Activated CD4-positive, alpha-beta T cell treated with anti-CD3 and anti-CD28 coated beads, Interleukin-2, Interleukin-6, amounts not matched to agents 100 ng/mL and 50 ng/mL, durations not matched to agents 16 hours and 8 hours (primary cell): ENCODE data around the gene GMDS.
"Not testable (repeated sequence)": the region's sequence is repeated elsewhere in the genome, so short reads cannot be mapped to it uniquely, and the experiment has no call there.

Experiments
- DNase-seq: peaks from one replicate; pipeline ENCODE4 v3.0.0-alpha.2; 2020

Gene GMDS

GRCh38 chr6:1850121-1850839 is 395.1 kb downstream of the GMDS start:
- DNase-seq: no peak

GRCh38 chr6:1849691-1850090 is 395.7 kb downstream of the GMDS start:
- DNase-seq: no peak

DNA sequence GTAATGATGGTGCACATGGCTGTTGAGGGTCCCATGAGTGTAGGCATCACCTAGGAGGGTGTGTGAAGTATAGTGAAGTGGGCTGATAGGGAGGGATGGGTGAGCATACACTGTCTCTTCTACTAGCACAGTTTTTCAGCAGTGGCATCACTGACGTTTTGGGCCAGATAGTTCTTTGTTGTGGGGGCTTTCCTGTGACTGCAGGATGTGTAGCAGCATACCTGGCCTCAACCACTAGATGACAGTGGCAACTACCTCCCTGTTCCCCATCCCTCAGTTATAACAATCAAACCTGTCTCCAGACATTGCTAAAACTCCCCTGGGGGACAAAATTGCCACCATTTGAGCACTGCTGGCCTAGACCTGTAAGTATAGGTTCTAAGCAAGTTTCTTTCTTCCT is 396.7 kb downstream of the GMDS start:
- DNase-seq: no peak

- DNase-seq: no peak
Measured at GRCh38 chr6:1846611-1847010, 398.8 kb downstream of the GMDS start.

DNA sequence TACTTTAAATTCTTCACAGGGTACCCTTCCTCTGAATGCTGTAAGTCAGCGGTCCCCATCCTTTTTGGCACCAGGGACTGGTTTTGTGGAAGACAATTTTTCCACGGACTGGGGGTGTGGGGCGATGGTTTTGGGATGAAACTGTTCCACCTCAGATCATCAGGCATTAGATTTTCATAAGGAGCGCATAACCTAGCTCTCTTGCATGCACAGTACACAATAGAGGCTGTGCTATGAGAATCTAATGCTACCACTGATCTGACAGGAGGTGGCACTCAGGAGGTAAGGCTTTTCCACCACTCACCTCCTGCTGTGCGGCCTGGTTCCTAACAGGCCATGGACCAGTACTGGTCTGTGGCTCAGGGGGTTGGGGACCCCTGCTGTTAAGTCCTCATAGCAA is 399.9 kb downstream of the GMDS start:
- DNase-seq: not testable (repeated sequence)

GRCh38 chr6:1842334-1842733 is 403.1 kb downstream of the GMDS start:
- DNase-seq: no peak

DNA sequence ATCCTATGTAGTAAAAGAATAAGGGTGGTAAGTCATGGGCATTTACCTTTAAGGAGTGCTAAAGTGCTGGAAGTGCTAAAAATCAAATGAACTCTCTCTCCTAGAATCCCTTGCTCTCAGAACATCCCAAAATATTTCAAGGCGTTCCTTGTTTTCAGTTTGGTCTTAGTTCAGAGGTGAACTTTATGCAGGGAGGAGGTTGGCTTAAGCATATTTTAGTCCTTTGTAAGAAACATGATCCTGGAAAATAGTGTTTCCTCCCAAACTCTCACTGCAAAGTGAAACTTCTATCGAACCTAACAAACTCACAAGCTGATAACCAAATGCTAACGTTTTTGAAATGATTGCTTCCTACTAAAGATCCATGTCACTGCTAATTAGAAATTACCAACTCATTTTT is 404.3 kb downstream of the GMDS start:
- DNase-seq: no peak

DNA sequence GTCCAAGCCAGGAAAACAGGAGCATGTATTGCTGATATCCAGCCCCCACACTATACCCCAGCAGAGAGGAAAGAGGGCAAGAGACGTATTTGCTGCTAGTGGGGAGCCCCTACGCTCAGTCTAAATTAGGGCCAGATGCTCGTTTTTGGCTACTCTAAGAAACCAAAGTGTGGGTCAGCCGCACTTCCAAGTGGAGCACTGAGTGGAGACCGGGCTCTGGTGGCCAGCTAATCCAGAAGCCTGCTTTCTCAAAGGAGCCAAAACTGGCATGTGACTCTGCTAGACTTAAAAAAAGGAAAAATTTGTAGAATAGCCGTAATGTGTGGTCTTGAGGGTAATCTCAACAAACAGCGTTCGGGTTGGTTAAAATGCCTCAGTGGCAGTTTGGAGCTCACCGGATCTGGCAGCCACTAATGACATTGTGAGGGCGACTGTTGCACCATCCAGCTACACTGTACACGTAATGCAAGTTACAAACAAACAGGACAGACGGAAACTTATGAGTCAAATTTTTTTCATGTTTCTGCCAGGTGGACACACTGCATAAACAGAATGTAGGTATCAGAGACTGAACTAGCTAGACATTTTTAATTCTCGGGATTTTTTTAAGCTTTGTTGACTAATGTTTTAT is 404.8 kb downstream of the GMDS start:
- DNase-seq: no peak

DNA sequence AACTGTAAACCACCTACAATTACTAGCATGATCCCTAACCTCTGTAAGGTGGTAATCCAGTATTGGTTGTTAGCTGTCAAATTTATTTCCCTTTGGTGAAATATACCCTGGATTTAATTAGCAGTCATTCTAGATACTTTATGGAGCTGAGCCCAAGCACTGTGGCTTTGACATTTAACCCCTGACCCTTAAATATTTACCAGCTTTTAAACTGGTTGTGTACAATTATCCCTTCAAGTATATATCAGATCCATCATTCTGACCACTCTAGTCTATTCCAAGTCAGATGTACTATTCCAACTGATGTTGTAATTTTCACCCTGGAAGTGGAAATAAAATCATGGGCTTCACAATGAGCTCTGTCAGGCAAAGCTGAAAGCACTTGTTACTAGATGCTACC is 406.0 kb downstream of the GMDS start:
- no peak for DNase-seq

GRCh38 chr6:1838604-1839213 is 406.7 kb downstream of the GMDS start:
- no peak for DNase-seq

DNA sequence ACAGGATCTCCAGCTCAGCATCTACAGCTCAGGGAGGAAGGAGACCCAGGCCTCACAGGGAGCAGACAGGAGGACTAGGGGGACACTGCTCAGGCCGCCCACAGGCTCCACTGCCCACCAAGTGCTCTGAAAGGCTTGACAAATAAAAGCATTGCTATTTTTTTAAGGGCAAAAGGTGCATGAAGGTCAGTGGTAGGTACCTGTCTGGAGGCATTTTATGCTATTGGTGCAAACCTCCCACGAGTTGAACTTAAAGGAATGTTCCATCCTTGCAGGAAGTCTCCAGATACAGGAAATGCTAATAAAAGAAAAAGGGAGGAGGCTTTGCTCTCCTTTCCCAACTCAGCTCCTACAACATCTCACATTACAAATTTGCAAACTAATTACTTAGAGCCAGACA is 407.6 kb downstream of the GMDS start:
- DNase-seq: no peak

- no peak for DNase-seq
Measured at GRCh38 chr6:1836690-1837089, 408.7 kb downstream of the GMDS start.

DNA sequence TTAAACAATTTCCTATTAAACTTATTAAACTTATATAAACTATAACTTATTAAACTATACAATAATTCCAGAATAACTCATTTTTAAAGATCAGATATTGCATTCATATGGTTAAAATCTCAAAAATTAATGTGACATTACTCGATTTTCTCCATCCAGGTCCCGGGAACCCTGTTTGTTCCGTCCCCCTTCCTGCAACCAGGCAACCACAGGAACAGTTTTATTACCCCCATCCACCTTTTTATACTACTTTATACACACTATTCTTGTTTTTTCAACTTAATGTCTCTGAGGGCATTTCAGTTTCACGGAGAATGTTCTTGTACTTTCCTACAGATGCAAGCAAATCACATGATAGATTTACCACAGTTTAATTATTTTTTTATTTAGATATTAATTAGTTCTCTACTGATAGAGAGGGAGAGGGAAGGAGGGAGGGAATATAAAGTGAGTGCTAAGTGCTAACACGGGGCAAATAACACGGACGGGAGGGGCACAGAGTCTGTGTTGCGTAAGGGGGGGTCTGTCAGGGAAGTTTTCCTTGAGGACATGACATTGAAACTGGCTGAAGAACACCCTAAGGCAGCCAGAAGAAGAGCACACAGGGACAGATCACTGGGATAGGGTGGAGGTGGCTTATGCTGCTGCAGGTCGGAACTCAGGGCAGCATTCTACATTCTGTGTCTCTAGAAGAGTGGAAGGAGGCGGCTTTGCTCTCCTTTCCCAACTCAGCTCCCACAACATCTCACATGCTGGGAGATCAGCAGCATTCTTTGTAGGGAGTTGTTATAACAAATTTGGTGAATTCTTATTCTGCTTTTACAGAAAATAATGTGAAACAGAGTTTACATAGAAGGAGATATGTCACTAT is 410.5 kb downstream of the GMDS start:
- DNase-seq: no peak

- no peak for DNase-seq
Measured at GRCh38 chr6:1834207-1834606, 411.2 kb downstream of the GMDS start.

DNA sequence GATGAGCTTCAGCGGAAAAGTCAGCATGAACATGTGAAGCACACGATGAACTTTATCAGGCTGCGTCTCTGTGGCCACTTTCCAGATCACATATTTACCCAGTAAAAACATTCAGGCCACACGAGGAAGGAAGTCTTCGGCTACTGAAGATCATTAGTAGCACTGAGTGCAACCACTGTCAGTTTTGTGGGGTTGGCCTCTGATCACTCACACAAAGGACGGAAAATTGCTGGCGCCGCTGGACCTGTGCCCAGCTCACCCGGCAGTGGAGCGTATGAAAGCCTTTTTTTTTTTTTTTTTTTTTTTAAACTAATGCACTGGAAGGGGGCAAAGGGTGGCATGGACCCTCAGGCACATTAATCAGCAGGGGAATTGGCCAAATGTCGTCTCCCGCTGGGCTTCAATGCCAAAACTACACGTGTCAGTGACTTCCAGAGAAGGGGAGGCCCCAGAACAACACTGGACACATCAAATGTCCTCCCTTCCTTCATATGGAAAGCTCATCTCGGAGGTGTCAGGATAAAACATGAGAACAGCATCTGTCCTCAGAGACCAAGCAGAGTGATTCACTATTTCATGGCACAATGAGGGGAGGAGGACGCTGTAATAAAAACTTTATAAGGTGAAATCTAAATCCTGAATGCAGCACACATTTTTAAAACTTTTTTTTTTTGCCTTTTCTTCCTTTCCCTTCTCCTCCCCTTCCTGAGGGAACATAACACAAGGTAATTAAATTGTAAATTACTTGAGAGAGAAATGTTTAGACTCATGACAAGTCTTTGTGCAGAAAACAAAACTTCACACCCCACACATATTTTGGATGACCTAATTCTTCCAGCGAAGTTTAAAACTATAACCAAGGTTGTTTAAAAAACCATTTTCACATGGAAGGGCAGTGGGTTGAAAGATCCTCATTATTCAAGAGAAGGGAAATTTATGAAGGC is 412.3 kb downstream of the GMDS start:
- DNase-seq: no peak

DNA sequence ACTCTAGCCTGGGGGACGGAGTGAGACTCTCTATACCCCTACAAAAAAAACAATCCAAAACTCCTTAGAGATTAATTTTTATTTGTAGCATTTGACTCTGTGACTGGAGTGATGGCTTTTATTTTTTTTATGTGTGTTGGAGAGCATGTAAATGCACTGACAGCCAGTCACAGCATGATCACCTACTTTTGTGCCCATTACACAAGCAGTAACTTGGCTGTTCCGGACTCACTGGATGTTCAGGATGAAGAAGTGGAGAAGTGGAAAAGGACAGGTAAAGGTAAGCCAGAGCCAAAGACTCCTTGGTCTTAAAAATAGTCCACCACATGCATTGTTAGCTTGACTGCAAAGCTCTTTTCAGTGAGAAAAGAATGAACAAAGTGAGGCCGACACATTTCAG is 413.0 kb downstream of the GMDS start:
- DNase-seq: no peak

GRCh38 chr6:1827984-1828793 is 417.2 kb downstream of the GMDS start:
- DNase-seq: no peak

DNA sequence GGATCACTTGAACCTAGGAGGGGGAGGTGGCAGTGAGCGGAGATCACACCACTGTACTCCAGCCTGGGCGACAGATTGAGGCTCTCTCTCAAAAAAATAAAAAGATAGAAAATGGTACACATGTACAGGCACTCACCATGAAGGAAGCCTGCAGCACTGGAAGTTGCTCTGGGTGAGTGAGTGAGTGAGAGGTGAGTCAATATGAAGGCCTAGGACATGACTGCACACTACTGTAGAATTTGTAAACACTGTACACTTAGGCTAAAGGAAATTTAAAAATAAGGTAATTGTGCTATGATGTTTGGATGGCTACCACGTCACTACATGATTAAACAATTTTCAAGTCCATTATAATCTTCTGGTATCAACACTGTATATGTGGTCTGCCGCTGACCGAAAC is 419.5 kb downstream of the GMDS start:
- no peak for DNase-seq

- DNase-seq: no peak
Measured at GRCh38 chr6:1825277-1825676, 420.1 kb downstream of the GMDS start.

DNA sequence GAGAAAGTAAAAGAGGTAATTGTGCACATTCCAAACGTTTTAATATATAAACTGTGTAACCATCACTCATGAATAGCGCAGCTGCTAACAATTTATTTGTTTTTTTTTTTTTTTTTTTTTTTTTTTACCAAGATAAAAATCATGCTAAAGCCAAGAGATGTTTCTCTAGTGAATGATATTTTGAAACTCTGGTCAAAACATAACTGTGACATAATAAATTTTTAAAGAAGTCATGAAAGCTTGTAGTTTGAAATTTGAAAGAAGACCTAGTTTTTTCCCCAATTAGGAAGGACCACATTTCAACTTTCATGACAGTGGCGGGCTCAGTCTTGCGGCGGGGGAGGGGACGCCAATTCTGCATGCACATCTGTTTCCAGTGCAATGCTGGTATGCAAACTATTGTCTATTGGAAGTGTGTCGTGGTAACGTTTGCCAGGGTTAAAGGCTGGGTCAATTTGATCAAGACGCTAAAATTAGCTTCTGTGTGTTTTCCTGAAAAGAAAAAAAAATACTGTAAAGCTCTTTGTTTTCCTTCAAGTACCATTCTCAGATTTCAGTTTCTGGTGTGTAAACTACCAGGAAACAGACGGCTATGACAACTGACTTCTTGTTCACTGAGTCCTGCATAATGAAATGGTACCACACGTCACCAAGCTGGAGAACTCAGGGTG is 423.8 kb downstream of the GMDS start:
- no peak for DNase-seq

GRCh38 chr6:1821164-1821512 is 424.3 kb downstream of the GMDS start:
- no peak for DNase-seq
